ENCODE data around the gene CD180.

The CD180 gene

DNA sequence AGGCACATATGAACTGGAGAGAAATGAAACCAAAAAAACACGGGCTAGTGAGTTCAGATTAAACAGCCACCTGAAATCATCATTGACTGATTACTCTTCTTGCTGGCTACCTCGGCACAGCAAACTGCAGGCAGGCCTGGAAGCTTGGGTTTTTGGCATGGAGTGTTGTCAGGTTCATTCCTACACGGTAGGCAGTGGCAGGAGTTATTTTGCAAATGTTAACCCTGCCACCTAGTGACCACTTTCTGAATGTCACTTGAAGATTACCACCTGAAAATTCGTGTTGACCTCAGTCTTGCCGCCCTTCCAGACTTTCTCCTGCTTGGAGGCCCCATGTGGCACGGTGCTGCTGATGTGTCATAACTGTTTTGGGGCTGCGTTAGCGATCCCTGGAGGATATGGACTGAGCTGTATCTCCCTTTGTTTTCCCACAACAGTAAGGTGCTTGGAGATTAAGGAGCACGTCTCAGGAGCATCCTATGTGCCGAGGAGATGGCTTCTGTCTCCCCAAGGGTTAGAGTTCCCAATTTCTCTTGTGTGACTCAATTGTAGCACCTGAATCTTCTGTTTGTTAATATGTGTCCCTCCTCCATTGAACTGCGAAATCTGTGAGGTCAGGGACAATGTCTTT, 12.7 kb upstream of the CD180 start:
- DNase-seq = peak; percentile 49

DNA sequence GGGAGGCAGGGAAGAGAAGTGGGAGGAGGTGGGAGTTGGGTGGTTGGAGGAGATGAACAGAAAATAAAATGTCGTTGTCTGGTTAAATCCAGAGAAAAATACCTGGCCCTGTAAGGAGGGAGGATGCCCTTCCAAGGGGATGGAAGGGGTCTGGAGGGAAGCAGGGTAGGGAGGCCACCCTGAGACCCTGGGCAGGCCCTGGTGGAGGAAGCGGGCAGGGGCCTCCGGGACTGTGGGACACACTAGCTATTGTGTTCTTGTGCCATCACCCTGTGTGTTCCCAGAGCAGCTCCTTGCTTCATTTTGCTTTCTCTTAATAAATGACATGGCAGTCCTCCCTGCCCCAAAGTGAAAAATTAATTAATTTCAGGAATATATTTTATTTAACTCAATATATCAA, 11.8 kb upstream of the CD180 start:
- DNase-seq = no peak

DNA sequence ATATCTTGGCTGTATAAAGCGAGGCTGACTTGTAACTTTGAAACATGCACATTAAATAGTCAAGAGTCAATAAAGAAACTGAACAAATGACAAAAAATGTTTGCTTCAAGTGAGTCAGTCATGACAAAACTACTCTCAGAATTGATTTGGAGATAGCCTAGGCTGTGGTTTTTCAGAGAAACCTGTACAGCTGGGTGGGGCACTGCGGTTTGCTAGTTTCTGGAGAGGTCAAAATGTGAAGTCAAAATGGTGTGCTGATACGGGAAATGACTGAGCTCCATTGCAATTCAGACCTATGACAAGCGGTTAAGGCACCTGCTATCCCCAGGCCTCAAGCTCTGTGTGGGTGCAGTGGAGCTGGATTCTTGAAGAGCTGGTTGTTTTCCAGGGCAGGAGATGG, 10.3 kb upstream of the CD180 start:
- DNase-seq = no peak

DNA sequence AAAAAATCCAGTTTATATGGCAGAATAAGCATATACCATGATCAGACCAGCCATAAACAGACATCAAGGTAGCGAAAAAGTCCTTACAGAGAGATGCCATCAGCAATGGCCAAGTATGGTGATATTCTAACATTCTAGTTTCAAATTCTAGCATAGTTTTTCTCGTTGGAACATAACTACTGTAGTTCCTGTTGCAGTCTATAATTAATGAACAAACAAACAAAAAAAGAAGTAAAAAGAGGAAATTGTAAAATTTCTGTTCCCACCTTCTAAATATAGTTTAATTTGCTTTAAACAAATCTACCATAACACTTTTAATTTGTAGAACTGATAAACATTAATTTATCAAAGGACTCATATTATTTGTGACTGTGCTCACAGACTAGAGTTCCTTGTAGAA, 9.9 kb upstream of the CD180 start:
- no peak for DNase-seq

DNA sequence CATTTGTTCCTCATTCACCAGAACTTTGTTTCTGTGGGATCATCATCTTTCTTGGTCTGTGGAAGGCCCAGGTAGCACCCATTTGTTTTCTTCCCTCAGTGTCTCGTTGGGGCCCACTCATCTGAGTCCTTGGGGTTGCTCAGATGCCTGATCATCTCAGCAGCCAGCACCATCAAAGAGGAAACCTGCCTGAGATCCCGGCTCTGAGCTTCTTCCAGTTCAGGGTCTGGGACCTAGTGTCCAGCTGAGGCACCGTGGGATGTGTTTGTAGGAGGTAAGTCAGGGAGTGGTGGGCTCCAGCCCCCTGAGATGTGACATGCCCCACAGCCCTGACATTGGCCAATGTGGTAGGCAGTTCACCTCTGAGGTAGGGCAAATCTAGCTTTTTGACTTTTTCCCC, 9.4 kb upstream of the CD180 start:
- no peak for DNase-seq

DNA sequence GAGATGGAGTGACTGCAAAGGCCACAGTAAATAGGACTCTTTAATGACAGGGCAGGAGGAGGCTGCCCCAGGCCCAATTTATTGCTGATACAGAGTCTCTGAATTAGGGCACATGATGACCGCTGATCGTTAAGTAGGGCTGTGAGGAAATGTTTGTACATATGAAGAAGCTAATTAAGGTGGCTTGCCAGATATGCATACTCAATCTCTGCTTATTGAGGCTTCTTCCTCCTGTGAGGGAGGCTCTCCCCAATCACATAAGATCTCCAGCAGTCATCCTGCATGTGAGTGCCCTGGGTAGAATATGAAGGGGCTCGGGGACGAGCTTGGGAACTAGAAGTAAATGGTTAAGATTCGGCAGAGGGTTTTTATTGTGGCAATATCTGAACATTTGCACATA, 8.2 kb upstream of the CD180 start:
- no peak for DNase-seq

DNA sequence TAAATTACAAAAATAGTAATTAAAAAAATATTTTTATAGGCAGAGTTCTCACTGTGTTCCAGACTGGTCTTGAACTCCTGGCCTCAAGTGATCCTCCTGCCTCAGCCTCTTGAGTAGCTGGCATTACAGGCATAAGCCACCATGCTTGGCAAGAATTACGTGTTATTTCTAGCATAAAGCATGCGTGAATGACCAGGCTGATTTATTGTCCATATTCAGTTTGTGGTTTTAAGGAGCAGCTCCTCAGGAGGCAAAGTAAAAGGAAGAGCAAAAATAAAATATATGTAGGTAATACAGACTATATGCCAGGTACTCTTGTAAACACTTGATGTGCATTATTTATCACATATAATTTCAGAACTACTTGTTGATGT, 7.1 kb upstream of the CD180 start:
- DNase-seq = no peak

DNA sequence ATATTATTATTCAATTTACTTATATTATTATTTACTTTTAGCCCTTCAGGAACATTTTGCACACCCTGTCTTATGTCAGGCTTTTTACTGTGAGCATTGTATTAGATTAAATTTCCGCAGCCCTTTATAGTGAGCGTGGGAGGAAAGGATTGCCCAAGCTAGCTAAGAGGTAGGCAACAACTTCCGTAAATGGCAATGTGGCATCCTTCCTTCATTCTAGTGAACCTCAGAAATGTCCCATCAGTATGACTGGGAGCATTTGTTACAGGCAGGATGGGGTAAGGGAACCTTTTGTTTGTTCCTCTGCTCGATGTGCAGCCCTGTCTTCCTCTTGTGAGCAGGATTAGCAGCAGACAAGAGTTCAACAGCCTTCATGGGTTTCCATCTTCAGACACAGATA, 6.2 kb upstream of the CD180 start:
- DNase-seq = no peak

DNA sequence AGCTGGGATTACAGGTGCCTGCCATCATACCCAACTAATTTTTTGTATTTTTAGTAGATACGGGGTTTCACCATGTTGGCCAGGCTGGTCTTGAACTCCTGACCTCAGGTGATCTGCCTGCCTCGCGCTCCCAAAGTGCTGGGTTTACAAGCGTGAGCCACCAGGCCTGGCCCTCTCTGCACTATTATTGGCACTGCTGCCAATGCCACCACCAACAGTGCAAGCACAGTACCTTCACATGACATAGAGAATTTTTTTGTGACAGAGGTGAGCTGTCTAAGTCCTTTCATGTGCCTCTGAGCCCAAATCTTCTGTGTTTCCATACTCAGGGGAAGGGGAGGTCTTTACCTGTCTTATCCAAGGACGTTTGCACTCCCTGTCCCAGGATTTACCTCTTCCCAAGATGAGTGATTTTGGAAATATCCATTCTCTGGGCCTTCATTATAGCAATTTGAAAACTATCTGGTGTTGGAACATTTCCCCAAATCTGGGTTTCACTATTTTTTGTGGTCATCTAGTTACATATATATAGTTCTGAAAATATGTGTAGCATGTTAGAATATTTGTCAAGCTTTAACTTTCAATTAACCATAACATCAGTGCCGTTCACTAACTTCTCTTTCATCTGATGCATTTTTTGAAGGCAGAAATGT, 5.4 kb upstream of the CD180 start:
- DNase-seq = no peak

DNA sequence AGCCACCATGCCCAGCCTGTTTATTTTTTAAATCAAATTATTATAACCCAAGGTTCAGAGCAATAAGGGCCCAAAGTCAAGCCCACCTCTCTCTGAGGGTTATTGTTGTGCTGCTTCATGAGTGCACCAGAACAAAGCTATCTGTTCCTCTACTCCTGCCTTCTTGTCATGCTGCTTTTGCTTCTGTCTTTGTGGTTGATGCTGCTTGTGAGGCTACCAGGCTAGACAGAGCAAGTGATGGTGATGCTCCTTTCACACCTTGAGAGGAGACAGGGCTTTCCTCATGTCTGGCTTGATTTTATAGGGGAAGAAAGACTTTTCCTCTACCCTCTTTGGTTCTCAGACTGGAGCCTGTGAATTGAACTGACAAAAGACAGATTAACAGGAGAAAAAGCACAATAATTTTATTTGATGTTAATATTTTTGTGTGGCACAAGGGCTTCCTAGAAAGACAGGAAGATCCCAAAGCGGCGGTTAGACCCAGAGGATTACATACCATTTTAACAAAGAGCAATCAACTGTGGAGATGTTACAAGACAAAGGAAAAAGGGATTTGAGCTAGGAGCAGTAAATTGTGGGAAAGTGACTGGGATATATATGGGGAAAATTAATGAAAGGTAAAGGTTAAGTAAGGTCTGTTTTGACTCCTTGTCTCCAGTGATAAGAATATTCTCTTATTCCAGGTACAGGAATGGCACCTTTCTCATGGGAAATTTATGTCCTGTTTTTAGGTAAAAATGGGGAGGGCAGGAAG, 4.4 kb upstream of the CD180 start:
- no peak for DNase-seq

DNA sequence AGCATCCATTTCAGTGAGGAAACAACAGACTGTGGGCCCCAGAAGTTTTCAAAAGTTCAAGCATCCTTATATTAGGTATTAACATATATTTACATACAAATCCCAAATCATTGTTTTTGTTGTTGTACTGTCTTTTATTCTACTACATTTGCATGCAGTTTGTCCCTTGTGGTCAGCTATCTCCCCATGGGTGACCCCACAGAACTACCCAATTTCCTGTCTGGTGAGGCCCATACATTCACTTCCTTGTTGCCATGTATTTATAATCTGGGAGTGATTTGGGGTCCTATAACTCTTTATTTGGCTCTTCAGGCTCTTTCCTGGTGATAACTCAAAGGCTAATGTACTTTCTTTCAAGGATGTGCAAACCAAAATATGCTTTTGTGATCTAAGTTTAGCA, 3.3 kb upstream of the CD180 start:
- no peak for DNase-seq

DNA sequence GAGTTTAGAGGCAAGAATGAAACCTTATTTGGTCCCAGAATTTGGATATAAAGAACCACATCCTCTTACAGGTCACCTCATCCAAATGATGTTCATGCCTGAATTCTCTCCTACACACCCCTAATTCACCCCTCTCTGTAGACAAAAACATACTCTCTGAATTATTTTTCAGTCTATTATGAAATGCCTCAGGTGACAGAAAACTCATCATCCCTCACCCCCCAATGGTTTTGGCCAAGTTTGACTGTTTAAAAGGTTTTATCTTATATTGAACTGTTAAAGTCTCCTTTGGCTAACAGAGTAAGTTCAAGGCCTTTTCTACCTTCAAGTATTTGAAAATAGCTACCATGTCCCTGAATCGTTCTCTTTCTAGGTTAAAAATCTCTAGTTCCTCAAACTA, 2.3 kb upstream of the CD180 start:
- no peak for DNase-seq

DNA sequence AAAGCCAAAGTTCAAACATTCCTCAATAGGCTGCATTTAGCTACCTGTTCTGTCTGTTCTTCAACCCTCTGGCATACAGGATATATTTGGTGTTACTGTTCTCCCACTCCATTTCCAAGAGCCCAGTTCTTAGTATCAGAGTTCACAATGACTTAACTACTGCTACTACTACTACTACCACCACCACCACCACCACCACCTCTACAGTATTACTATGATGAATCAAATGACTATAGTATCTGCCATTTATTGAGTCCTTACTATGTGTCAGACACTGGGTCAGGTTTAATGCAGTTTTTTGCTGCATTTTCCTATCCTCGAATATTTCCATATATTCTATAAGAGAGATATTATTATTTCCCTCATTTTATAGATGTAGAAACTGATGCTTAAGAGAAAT, 937 bp upstream of the CD180 start:
- DNase-seq = no peak

DNA sequence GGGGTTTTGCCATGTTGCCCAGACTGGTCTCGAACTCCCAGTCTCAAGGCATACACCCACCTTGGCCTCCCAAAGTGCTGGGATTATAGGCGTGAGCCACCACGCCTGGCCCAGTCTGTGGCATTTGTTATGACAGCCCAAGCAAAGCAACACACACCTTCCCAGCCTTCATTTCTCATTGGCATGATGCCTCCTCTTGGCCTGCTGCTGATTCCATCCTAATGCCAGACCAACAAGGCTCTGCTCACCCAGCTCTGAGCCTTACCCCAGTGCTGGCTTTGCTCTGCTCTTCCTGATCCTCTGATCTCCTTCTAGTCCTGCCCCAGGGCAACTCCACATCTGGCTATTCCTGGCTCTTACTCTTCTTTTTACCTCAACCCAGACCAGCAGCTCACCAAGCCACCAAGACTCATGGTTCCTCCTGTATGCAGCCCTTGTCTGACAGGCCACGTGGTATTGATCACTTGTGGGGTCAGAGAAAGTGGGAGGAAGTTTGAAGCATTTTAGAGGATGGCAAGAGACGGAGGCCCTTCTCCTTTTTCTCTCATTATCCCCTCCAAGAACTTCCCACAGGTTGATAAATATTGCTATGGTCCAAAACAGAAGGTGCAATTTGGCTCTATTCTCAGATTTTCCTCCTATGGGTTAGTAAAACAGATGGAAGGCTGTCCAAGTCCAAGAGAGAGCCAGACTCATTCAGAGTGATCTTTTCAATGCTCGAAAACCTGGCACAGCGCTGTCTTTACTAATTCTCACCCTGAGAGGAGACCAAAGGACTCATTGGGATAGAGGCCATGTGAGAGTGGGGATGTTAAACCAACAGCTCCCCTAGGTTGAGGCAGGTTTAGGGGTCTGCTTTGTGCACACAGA, 958 bp downstream of the CD180 start:
- no peak for DNase-seq

DNA sequence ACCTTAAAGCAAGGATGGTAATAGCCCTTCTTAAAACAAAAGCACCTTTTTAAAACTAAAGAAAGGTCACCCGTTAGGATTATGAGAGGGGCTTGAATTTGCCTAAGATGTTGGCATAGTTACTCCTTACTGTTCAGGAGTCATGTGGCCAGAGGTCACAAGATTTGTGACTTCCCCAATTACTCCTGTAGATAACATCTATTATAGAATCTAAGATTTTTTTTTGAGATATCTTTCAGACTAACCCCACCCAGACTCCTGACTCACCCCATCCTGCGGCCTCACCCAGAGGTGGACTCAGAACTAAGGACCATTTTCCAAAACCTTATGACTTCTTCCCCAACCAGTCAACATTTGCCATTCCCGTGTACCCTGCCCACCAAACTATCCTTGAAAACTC, 2.4 kb downstream of the CD180 start:
- no peak for DNase-seq

DNA sequence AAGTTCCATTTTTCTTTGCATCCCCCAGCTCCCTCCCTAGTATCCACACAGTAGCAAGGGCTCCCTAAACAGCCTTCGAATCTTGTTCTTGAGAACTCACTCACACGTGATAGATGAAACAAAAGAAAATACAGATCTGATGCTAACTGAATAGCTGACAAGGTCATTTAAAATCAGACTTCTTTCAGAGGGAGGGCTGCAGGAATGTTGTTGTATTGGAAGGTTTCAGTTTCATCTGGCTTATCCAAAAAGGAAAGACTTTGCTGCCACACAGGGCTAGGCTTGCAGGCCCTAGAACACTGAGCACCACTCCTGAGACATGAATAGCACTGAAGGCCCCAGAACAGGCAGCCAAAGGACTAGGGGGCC, 3.2 kb downstream of the CD180 start:
- no peak for DNase-seq

DNA sequence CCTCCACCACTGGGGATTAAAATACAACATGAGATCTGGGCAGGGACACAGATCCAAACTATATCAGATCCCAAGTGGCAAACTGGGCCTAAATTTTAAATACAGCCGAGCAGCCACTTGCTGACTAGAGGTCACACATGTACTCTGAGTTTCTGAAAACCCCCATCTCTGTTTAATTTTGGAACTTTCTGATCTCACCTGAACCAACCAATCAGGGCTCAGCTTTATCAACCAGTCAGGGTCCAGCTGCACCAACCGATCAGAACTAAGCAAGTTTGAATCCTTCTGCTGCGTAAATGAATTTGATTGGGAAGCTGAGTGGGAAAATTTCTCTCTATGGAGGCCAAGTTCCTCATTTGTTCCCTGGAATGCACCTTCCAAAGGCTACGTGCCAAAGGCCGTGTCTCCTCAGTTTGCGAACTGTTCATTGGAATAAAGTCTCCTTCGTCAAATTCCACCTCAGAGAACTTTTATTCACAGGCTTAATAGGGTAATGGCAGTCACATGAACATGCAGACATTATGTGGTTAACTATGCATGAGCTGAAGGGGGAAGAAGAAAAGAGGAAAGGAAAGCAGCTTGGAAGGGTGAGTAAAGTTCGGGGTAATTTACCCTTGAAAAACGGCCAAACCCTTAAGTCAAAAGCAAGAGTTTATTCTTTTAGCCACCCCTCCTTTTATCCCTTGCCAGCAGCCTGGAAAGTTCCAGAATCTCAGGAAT, 3.7 kb downstream of the CD180 start:
- DNase-seq = no peak

DNA sequence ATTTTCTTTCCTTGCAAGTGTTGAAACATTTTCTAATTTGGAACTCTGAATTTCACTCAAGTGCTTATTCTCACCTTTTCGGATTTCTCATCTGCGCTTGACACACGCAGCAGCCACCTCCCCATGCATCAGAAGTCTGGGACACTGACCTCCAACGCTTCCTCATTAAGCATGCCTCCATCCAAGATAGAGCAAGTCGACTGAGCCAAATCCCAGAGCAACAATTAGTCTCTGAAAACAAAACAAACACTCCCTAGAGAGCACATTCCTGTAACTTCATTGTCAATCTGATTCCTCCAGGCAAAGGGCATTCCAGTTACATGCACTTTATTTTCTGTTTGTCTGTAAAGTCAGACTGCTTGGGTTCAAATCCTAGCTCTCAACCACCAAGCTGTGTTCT, 5.7 kb downstream of the CD180 start:
- no peak for DNase-seq

DNA sequence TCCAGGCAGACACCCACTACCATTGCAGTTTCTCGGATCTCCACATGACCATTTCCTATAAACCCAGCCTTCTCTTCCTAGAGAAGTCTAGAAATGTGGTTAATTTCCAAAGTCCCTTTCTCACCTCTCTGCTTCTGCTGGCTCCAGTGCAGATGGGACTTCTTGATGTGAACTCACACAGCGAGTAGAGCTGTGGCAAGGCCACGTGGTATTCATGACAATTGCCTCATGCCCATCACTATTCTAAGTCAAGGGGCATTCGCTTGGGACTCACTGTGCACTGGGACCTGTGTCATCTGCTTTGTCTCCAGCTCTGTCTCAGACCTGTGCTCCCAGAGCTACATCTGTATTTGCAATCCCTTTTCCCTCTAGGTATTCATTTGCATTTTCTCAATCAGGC, 6.2 kb downstream of the CD180 start:
- DNase-seq = no peak

DNA sequence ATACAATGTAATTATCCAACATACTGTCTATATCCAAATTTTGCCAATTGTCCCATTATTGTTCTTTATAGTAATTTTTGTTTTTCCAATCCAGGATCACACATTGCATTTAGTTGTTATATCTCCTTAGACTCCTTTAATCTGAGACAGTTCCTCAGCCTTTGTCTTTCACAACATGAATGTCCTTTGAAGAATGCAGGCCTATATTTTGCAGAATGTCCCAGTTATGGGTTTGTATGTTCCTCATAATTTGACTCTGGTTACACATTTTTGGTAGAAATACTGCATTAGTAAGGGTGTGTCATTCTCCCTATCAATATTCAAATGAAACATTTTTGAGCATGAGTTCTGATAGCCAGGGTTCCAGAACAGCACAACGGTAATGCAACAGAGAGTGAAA, 6.7 kb downstream of the CD180 start:
- no peak for DNase-seq

DNA sequence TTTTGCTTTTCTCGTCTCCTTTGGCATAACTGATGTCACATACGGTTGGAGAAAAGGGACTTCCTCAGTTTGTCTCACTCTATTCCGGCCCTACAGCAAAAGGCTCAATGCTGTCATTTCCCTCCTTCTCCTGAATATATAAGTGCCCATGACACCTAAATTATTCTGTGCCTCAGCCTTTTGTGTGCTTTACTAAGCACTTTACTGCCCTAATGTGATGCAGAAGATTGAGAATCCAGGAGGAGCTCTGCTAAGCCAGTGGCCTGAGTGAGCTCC, 7.6 kb downstream of the CD180 start:
- DNase-seq = no peak

DNA sequence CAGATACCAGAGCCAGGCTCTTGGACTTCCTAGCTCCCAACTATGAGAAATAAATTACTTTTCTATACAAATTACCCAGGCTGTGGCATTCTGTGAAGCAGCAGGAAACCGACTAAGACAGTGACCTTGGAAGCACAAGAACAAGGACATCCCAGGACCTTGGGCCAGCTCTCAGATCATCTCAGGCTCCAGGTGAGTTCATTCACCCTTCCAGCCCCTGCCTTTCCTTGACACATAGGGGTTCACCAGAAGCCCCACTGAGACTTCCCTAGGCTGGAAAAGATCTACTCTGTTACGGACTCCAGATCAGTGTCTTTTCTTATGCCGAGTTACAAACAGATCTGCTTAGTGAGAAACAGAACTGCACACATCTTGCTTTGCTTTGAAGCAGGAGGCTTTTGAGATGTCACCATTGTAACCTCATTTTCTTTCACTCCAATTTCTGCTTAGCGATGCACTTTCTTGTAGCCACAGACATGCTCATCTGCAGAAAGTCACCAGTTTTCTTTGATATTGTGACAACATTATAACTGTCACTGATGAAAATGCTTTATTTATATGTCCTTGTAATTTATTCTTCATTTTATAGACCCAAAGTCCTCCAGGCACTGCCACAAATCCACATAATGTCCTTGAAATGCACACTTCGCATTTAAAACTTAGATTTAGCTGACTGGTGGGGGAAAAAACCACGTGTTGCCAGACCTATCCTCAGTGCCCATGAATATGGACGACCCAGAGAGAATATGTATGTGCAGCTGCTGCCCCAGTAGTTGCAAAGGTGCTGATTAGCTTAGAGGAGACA, 8.1 kb downstream of the CD180 start:
- no peak for DNase-seq
